AG04449 (cell line): Measurements from ENCODE around the gene KSR2.
"Not testable (repeated sequence)": the region's sequence is repeated elsewhere in the genome, so short reads cannot be mapped to it uniquely, and the experiment has no call there.

Experiments
- CTCF ChIA-PET: fragments of 350-600 bp; formaldehyde crosslinking; extraction: SDS; loops from one replicate; lab custom pipeline; 2021; ENCODE audit warnings: antibody characterized with exemption; lab: Yijun Ruan, JAX
- POLR2A ChIA-PET: fragments of 400-600, 350-600 bp; formaldehyde crosslinking; extraction: SDS; loops from one replicate; lab custom pipeline; 2020; ENCODE audit warnings: antibody characterized with exemption, inconsistent platforms; lab: Yijun Ruan, JAX
- DNase-seq: peaks from one replicate; pipeline ENCODE4 v3.0.0-alpha.2; 2010; ENCODE audit warnings: low read depth, low spot score
- H3K4me3 ChIP-seq: 2 replicates; pipeline ENCODE4 v1.5.1; 2011; ENCODE audit warnings: low read depth, mild to moderate bottlenecking, control low read depth, low read length
- TF ChIP-seq, protein P1 (sequence below): IDR thresholded peaks from one replicate; pipeline ENCODE4 v1.5.1; 2011; ENCODE audit warnings: mild to moderate bottlenecking, moderate library complexity, low read length, control low read depth, inconsistent platforms; ENCODE audit not compliant: insufficient read depth; ENCODE audit errors: missing control alignments

KSR2 gene

DNA sequence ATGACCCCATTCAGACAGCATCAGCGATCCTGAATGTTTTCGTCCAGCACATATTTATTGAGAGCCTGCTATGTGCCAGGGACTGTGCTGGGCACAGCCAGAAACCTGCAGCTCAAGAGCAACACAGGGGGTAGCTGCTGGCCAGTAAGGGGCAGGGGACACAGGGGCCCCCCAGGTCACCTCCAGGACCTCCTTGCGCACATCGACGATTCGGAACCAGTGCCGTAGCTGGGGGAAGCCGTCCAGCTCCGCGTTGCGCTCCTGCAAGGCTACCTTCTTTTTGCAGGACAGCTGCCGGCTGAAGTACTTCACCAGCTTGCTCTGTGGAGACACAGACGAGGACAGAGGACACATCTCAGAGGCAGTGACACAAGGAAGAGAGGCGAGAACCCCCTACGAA is 108.7 kb downstream of the KSR2 start:
- no peak for DNase-seq
- no peak overlapping the region for H3K4me3 ChIP-seq
- ChIA-PET CTCF (interaction anchor here (0.7 to 6.9 kb wide), 5 partner anchors 10 to 648 kb away, joined by 3 to 163 read pairs (median 30); no protein-coding TSS in a partner anchor), POLR2A (no interaction called here)
- TF ChIP-seq, protein P1, sequence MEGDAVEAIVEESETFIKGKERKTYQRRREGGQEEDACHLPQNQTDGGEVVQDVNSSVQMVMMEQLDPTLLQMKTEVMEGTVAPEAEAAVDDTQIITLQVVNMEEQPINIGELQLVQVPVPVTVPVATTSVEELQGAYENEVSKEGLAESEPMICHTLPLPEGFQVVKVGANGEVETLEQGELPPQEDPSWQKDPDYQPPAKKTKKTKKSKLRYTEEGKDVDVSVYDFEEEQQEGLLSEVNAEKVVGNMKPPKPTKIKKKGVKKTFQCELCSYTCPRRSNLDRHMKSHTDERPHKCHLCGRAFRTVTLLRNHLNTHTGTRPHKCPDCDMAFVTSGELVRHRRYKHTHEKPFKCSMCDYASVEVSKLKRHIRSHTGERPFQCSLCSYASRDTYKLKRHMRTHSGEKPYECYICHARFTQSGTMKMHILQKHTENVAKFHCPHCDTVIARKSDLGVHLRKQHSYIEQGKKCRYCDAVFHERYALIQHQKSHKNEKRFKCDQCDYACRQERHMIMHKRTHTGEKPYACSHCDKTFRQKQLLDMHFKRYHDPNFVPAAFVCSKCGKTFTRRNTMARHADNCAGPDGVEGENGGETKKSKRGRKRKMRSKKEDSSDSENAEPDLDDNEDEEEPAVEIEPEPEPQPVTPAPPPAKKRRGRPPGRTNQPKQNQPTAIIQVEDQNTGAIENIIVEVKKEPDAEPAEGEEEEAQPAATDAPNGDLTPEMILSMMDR: no peak

DNA sequence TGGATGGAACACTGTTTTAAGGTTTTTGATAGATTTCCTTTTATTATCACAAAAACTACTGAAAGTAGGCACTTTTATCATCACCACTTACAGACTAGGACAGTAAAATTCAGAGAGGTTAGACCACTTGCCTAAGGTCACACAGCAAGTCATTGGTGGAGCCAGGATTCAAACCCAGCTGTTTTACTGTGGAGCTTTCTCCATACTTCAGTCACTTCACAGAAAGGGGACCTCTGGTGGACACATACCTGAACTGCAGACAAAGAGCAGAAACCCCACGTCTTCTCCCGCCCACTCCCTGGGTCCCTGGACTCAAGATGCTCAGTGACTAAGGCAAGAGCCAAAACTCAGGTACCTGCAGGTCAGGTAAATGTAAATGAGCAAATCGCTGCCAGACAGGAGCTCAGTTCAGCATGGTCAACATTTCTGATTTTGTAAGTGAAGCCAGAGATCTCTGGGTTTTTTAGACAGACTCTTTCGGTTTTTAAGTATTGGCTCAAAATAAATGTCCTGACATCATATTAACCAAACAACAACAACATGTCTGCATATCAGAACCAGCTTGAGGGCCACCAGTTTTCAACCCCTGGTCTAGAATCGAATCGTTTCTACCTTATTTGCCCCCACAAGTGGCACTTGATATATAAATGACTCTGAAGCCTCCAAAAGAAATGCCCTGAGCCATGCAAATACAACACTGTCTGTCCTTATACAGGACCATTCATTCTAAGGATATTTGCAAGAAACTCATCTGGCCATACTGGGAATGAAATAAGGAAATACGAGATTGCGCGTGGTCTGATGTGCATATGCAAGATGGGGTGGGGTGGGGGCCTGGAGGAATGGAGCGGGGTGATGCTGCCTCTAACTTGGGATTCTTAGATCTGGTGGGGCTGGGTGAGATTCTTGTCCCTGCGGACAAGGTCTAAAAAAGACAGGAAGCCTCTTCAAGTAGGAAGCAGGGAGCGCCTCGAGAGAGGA is 110.9 kb downstream of the KSR2 start:
- POLR2A ChIA-PET: interaction anchor here (1.2 kb wide), 1 partner anchor 25 kb away, joined by 6 read pairs; no protein-coding TSS in a partner anchor
- no peak for DNase-seq

DNA sequence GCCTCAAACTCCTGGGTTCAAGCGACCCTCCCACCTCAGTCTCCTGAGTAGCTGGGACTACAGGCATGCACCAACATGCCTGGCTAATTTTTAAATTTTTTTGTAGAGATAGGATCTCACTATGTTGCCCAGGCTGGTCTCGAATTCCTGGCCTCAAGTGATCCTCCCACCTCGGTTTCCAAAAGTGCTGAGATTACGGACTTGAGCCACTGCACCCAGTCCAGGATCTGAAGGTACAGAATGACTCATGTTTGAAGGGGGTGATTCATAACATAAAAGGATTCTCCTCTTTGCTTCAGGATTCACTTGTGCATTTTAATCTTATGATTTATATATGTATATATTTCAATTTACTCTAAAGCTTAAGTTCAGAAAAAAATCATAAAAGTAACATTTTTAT is 111.7 kb downstream of the KSR2 start:
- CTCF ChIA-PET: interaction anchor here (0.7 to 12.6 kb wide), 42 partner anchors 7 to 668 kb away, joined by 3 to 276 read pairs (median 5); partner anchors contain the start of gene NOS1
- POLR2A ChIA-PET: interaction anchor here (1.2 kb wide), 1 partner anchor 24 kb away, joined by 6 read pairs; no protein-coding TSS in a partner anchor
- not testable (repeated sequence) for DNase-seq, H3K4me3 ChIP-seq

More for the DNA sequence above, 110.9 kb downstream of the KSR2 start:
- TF ChIP-seq, protein P1: peak; percentile 50
- no peak overlapping the region for H3K4me3 ChIP-seq
- CTCF ChIA-PET: interaction anchor here (0.5 to 12.6 kb wide), 37 partner anchors 8 to 724 kb away, joined by 3 to 276 read pairs (median 5); no protein-coding TSS in a partner anchor

DNA sequence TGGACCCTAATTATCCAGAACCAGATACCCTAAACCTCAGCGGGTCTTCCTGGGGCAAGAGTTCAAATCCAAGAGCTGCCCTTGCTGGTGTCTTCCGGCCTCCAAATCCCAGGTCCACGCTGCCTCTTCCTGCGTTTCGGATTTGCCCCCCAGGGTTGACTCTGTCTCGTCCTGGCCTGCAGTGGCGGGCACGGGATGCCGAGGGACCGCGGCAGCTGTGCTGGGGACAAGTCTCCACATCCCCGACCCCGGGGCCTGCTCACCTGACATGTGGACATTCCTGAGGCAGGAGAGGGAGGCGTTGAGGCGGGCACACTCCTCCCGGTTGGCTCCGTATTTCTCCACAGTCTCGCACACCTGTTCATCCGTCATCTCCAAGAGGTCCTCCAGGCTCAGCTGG is 113.6 kb downstream of the KSR2 start:
- no peak for DNase-seq
- H3K4me3 ChIP-seq: no peak overlapping the region
- TF ChIP-seq, protein P1: no peak
- CTCF ChIA-PET: interaction anchor here (0.7 to 12.6 kb wide), 16 partner anchors 10 to 653 kb away, joined by 3 to 276 read pairs (median 4); no protein-coding TSS in a partner anchor
- POLR2A ChIA-PET: no interaction called here

DNA sequence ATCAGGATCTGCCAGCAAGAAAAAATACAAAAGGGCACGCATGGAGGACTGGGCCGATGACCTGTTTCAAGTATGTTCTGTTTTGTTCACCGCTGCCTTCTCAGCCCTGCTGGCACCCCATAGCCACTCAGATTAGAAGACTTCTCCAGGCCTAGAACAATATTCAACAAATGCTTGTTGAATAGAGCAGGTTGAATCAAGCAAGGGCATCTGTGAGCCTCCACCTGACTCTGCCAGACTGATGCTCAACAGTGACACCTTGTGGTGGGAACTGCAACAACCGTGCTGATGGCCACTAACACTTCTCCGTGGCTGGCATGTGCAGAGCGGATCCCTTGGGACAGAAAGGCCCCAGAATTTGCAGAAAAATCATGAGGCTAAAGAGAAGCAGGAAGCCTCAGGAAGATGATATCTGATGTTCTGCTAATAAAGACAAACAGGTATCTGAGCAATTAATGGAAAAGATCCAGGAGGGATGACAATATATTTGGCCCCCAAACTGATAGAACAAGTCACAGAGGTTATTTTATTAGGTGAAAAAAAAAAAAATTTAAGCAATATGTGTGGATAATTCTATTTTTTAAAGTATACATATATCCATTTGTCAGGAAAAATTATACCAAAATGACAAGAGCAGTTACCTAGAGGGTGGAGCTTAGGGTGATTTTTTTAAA is 114.3 kb downstream of the KSR2 start:
- no peak for DNase-seq
- ChIA-PET CTCF (interaction anchor here (0.7 to 12.6 kb wide), 15 partner anchors 9 to 653 kb away, joined by 3 to 276 read pairs (median 4); no protein-coding TSS in a partner anchor), POLR2A (no interaction called here)
- no peak overlapping the region for H3K4me3 ChIP-seq
- TF ChIP-seq, protein P1: peak; percentile 72

DNA sequence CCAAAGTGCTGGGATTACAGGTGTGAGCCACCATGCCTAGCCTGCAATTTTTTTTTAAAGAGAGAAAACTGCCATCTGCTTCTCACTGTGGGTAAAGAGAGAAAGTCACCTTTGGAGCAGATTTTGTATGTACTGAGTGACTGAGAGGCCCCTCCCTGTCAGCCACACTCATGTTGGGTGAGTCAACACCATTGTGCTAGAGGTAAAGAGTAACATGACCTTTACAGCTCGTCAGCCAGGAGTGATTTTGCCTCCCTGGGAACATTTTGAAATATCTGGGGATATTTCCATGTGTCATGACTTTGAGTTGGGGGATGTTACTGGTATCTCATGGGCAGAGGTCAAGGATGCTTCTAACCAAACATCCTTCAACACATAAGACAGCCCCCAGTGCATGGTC is 115.2 kb downstream of the KSR2 start:
- ChIA-PET POLR2A (no interaction called here), CTCF (interaction anchor here (1.1 to 12.6 kb wide), 4 partner anchors 16 to 641 kb away, joined by 4 to 276 read pairs (median 146); no protein-coding TSS in a partner anchor)

More for the DNA sequence above, 115.2 kb downstream of the KSR2 start:
- no peak for DNase-seq
- TF ChIP-seq, protein P1: no peak
- H3K4me3 ChIP-seq: no peak overlapping the region
